Measurements from ENCODE around the gene SV2B.

DNA sequence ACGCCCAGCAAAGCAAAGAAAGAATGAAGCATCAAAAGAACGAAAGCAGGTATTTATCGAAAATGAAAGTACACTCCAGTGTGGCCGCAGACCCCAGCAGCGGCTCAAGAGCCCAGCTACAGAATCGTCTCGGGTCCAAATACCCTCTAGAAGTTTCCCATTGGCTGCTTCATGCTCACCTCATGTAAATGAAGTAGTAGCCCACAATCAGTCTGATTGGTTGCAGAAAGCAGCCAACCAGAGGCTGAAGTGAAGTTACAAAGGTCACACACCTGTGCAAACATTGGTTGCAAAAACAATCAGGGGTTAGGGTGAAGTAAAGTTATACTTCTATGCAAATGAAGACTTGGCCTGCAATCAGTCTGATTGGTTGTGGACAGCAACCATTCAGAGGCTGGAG lies 32.0 kb downstream of the SV2B start:
- TF ChIP-seq POLR2AphosphoS5 (IDR thresholded peaks at IDR 0.05; ENCODE audit: low read depth, low read length), result no peak
- no peak for TF ChIP-seq TAF1 (IDR thresholded peaks at IDR 0.05; ENCODE audit: low read depth, low read length)
- no peak for TF ChIP-seq POLR2A (IDR thresholded peaks at IDR 0.05; ENCODE audit: low read depth, low read length)
